ENCODE measurements around the gene NOS3.
A peak's percentile ranks its signal among the peaks of the same experiment; 100 is the strongest.

NOS3 gene

GRCh38 chr7:151006590-151007300 lies 15.9 kb downstream of the NOS3 start:
- H3K4me1 ChIP-seq (ENCODE audit: control extremely low read depth in 1 of 4, control insufficient read depth in 4 of 4, insufficient read depth in 4 of 4, low read length in 3 of 4), result peaks cover 0 to 23% (median 22%) of the 10 kb centered on the region in 4 experiments
- ChIA-PET POLR2A (no interaction called here), CTCF (interaction anchor here (0.7 to 10.5 kb wide), 12 partner anchors 9 to 108 kb away, joined by 3 to 101 read pairs (median 8); partner anchors contain the start of genes ATG9B and NOS3)
- WGBS (ENCODE audit: insufficient coverage), result 93% methylated on average over 23 of the region's 23 CpGs
- H3K9me3 ChIP-seq (ENCODE audit: control extremely low read depth in 1 of 5, control insufficient read depth in 4 of 5, insufficient read depth in 2 of 5, low read depth in 1 of 5, low read length in 4 of 5), result no peaks in the 10 kb centered on the region
- peaks cover 0 to 31% (median 4%) of the 10 kb centered on the region in 5 experiments for H3K27me3 ChIP-seq (replicated peaks in 2 of 5; ENCODE audit: control insufficient read depth in 4 of 5, insufficient read depth in 5 of 5, low read length in 4 of 5)
- H3K4me3 ChIP-seq (ENCODE audit: control insufficient read depth in 1 of 7, extremely low read depth in 1 of 7, insufficient read depth in 4 of 7, low read depth in 2 of 7, low read length in 6 of 7), result no peak overlapping the region
- no peaks in the 10 kb centered on the region for H3K36me3 ChIP-seq (ENCODE audit: control insufficient read depth in 4 of 4, insufficient read depth in 4 of 4, low read length in 3 of 4)
- no peak for DNase-seq
- H3K27ac ChIP-seq (ENCODE audit: insufficient read depth in 1 of 2, low read depth in 1 of 2, low read length in 2 of 2, poor library complexity in 1 of 2, severe bottlenecking in 2 of 2), result no peak overlapping the region

DNA sequence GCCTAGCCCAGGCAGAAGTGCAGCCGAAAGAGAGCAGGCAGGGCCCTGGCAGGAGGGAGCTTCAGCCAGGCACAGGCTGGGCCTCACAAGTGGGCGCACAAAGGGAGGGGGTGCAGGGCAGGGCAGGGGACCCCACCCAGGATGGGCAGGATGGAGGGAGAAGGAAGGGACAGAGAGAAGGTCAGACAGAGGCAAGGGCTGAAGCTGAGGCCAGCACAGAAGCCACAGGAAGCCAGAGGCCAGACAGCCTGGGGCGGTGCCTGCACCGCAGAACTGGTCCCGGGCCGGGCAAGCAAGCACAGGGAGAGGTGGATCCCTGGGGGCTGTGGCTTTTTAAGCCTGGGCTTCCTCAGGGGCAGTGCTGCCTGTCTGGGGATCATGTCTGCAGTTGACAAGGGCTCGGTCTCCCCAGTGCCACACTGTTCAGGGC lies 16.7 kb downstream of the NOS3 start:
- Histone ChIP-seq H3K36me3 (ENCODE audit: control insufficient read depth in 4 of 4, insufficient read depth in 4 of 4, low read length in 3 of 4) (no peaks in the 10 kb centered on the region), H3K27ac (ENCODE audit: insufficient read depth in 1 of 2, low read depth in 1 of 2, low read length in 2 of 2, poor library complexity in 1 of 2, severe bottlenecking in 2 of 2) (no peak overlapping the region), H3K9me3 (ENCODE audit: control extremely low read depth in 1 of 5, control insufficient read depth in 4 of 5, insufficient read depth in 2 of 5, low read depth in 1 of 5, low read length in 4 of 5) (no peaks in the 10 kb centered on the region), H3K27me3 (replicated peaks in 2 of 5; ENCODE audit: control insufficient read depth in 4 of 5, insufficient read depth in 5 of 5, low read length in 4 of 5) (peaks cover 0 to 33% (median 4%) of the 10 kb centered on the region in 5 experiments), H3K4me1 (ENCODE audit: control extremely low read depth in 1 of 4, control insufficient read depth in 4 of 4, insufficient read depth in 4 of 4, low read length in 3 of 4) (peaks cover 0 to 25% (median 22%) of the 10 kb centered on the region in 4 experiments), H3K4me3 (ENCODE audit: control insufficient read depth in 1 of 7, extremely low read depth in 1 of 7, insufficient read depth in 4 of 7, low read depth in 2 of 7, low read length in 6 of 7) (no peak overlapping the region)
- ChIA-PET CTCF (interaction anchor here (0.7 to 10.5 kb wide), 14 partner anchors 10 to 109 kb away, joined by 3 to 101 read pairs (median 6); partner anchors contain the start of genes ATG9B and NOS3), POLR2A (no interaction called here)
- 34% methylated on average over 6 of the region's 7 CpGs for WGBS (ENCODE audit: insufficient coverage)
- no peak for DNase-seq

DNA sequence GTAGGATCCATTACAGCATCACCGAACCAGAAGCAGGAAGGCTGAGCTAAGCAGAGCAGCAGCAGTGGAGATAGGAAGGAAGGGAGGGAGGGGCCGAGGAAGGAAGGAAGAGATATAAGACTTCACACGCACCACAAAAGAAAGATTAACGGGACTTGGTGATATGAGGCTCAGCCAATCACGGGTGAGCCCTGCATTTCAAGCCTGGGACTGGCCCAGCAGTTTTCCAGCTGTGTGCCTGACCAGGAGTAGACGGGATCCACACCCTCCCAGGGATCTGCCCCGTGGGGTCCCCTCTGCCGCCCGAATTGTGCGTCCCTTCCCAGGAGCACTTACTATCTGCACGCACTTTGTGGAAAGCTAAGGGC lies 17.3 kb downstream of the NOS3 start:
- WGBS (ENCODE audit: insufficient coverage), result 12% methylated on average over 5 of the region's 11 CpGs
- Histone ChIP-seq H3K4me3 (ENCODE audit: control insufficient read depth in 1 of 7, extremely low read depth in 1 of 7, insufficient read depth in 4 of 7, low read depth in 2 of 7, low read length in 6 of 7) (no peak overlapping the region), H3K36me3 (ENCODE audit: control insufficient read depth in 4 of 4, insufficient read depth in 4 of 4, low read length in 3 of 4) (no peaks in the 10 kb centered on the region), H3K27ac (ENCODE audit: insufficient read depth in 1 of 2, low read depth in 1 of 2, low read length in 2 of 2, poor library complexity in 1 of 2, severe bottlenecking in 2 of 2) (peak overlapping the region in 1 of 2 experiments; percentile 44), H3K9me3 (ENCODE audit: control extremely low read depth in 1 of 5, control insufficient read depth in 4 of 5, insufficient read depth in 2 of 5, low read depth in 1 of 5, low read length in 4 of 5) (no peaks in the 10 kb centered on the region), H3K4me1 (ENCODE audit: control extremely low read depth in 1 of 4, control insufficient read depth in 4 of 4, insufficient read depth in 4 of 4, low read length in 3 of 4) (peaks cover 0 to 31% (median 26%) of the 10 kb centered on the region in 4 experiments), H3K27me3 (replicated peaks in 2 of 5; ENCODE audit: control insufficient read depth in 4 of 5, insufficient read depth in 5 of 5, low read length in 4 of 5) (peaks cover 0 to 36% (median 4%) of the 10 kb centered on the region in 5 experiments)
- CTCF ChIA-PET, result interaction anchor here (1.2 to 10.5 kb wide), 13 partner anchors 10 to 110 kb away, joined by 3 to 101 read pairs (median 17); partner anchors contain the start of genes ATG9B and NOS3
- peak in 2 of 3 donors; percentile 31 to 36 for DNase-seq
- POLR2A ChIA-PET, result no interaction called here

DNA sequence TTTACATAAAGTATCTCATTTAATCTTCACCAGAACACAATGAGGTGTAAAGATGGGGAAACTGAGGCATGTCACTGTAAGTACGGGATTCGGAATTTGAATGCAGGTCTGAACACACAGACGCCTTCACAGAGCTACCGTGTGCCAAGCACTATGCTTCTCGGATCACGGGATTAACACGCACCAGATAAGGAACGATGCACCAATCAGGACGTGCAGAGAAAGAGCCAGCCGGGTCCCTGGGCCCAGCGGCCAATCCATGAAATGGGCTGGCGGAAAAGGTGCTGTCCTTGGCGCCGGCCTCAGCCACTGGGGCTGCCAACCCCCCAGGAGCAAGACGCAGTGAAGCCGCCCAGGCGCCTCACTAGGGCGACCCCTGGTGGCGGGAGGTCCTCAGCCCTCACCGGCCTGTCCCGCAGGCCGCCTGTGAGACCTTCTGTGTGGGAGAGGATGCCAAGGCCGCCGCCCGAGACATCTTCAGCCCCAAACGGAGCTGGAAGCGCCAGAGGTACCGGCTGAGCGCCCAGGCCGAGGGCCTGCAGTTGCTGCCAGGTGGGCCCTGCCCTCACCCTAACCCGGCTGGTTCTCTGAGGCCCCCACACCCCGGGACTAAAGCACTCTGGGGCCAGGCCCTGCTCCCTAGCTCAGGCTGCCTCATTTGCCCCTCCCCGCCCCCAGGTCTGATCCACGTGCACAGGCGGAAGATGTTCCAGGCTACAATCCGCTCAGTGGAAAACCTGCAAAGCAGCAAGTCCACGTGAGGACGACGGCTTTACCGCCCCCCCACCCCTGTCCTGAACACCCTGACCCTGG lies 17.9 kb downstream of the NOS3 start:
- Histone ChIP-seq H3K36me3 (ENCODE audit: control insufficient read depth in 4 of 4, insufficient read depth in 4 of 4, low read length in 3 of 4) (no peaks in the 10 kb centered on the region), H3K4me3 (ENCODE audit: control insufficient read depth in 1 of 7, extremely low read depth in 1 of 7, insufficient read depth in 4 of 7, low read depth in 2 of 7, low read length in 6 of 7) (peak overlapping the region in 2 of 7 experiments; percentile 3 to 14), H3K9me3 (ENCODE audit: control extremely low read depth in 1 of 5, control insufficient read depth in 4 of 5, insufficient read depth in 2 of 5, low read depth in 1 of 5, low read length in 4 of 5) (no peaks in the 10 kb centered on the region), H3K27me3 (replicated peaks in 2 of 5; ENCODE audit: control insufficient read depth in 4 of 5, insufficient read depth in 5 of 5, low read length in 4 of 5) (peaks cover 0 to 38% (median 4%) of the 10 kb centered on the region in 5 experiments), H3K27ac (ENCODE audit: insufficient read depth in 1 of 2, low read depth in 1 of 2, low read length in 2 of 2, poor library complexity in 1 of 2, severe bottlenecking in 2 of 2) (peak overlapping the region in 1 of 2 experiments; percentile 44), H3K4me1 (ENCODE audit: control extremely low read depth in 1 of 4, control insufficient read depth in 4 of 4, insufficient read depth in 4 of 4, low read length in 3 of 4) (peaks cover 0 to 36% (median 30%) of the 10 kb centered on the region in 4 experiments)
- DNase-seq, result peak in 2 of 3 donors; percentile 65 to 69
- CTCF ChIA-PET, result interaction anchor here (1.0 to 10.5 kb wide), 14 partner anchors 10 to 110 kb away, joined by 3 to 101 read pairs (median 12); partner anchors contain the start of genes ATG9B and NOS3
- POLR2A ChIA-PET, result no interaction called here
- WGBS (ENCODE audit: insufficient coverage), result 59% methylated on average over 35 of the region's 40 CpGs

DNA sequence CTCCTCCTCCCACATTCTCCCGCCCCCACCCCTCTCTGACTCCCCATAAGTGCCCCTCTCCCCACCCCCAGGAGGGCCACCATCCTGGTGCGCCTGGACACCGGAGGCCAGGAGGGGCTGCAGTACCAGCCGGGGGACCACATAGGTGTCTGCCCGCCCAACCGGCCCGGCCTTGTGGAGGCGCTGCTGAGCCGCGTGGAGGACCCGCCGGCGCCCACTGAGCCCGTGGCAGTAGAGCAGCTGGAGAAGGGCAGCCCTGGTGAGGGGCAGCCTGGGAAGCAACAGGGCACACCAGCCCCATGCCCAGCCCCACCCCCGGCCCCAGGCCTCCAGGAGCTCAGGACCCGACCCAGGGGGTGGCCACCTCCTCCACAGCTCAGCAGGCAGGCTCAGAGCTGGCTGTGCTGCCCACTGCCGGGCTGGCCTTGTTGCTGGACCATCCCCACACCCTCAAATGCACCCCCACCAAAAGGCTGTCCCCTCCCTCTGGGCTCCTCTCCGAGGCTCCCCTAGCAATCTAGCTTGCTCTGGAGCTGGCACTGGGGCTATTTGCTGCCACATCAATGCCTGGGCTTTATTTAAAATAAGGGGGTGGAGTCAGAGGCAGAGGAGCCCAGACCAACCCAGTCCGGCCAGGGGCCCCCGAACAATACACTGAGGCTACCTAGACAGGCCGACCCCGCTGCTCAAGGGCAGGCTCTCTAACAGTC lies 18.7 kb downstream of the NOS3 start:
- DNase-seq, result no peak
- ChIA-PET CTCF (interaction anchor here (1.0 to 10.5 kb wide), 10 partner anchors 9 to 560 kb away, joined by 3 to 101 read pairs (median 24); partner anchors contain the start of genes ABCB8, ATG9B and NOS3), POLR2A (interaction anchor here (0.8 to 1.3 kb wide), 3 partner anchors 15 to 94 kb away, joined by 3 to 4 read pairs (median 3); no protein-coding TSS in a partner anchor)
- Histone ChIP-seq H3K9me3 (ENCODE audit: control extremely low read depth in 1 of 5, control insufficient read depth in 4 of 5, insufficient read depth in 2 of 5, low read depth in 1 of 5, low read length in 4 of 5) (no peaks in the 10 kb centered on the region), H3K4me1 (ENCODE audit: control extremely low read depth in 1 of 4, control insufficient read depth in 4 of 4, insufficient read depth in 4 of 4, low read length in 3 of 4) (peaks cover 0 to 43% (median 38%) of the 10 kb centered on the region in 4 experiments), H3K27ac (ENCODE audit: insufficient read depth in 1 of 2, low read depth in 1 of 2, low read length in 2 of 2, poor library complexity in 1 of 2, severe bottlenecking in 2 of 2) (peak overlapping the region in 1 of 2 experiments; percentile 43), H3K4me3 (ENCODE audit: control insufficient read depth in 1 of 7, extremely low read depth in 1 of 7, insufficient read depth in 4 of 7, low read depth in 2 of 7, low read length in 6 of 7) (no peak overlapping the region), H3K27me3 (replicated peaks in 2 of 5; ENCODE audit: control insufficient read depth in 4 of 5, insufficient read depth in 5 of 5, low read length in 4 of 5) (peaks cover 0 to 42% (median 4%) of the 10 kb centered on the region in 5 experiments), H3K36me3 (ENCODE audit: control insufficient read depth in 4 of 4, insufficient read depth in 4 of 4, low read length in 3 of 4) (no peaks in the 10 kb centered on the region)
- WGBS (ENCODE audit: insufficient coverage), result 88% methylated on average over 21 of the region's 22 CpGs

GRCh38 chr7:151010037-151010306 lies 19.2 kb downstream of the NOS3 start:
- peak overlapping the region in 1 of 2 experiments; percentile 34 for H3K27ac ChIP-seq (ENCODE audit: insufficient read depth in 1 of 2, low read depth in 1 of 2, low read length in 2 of 2, poor library complexity in 1 of 2, severe bottlenecking in 2 of 2)
- H3K4me1 ChIP-seq (ENCODE audit: control extremely low read depth in 1 of 4, control insufficient read depth in 4 of 4, insufficient read depth in 4 of 4, low read length in 3 of 4), result peaks cover 0 to 47% (median 39%) of the 10 kb centered on the region in 4 experiments
- peaks cover 0 to 42% (median 4%) of the 10 kb centered on the region in 5 experiments for H3K27me3 ChIP-seq (replicated peaks in 2 of 5; ENCODE audit: control insufficient read depth in 4 of 5, insufficient read depth in 5 of 5, low read length in 4 of 5)
- WGBS (ENCODE audit: insufficient coverage), result 40% methylated on average over 4 of the region's 7 CpGs
- no peak for DNase-seq
- H3K36me3 ChIP-seq (ENCODE audit: control insufficient read depth in 4 of 4, insufficient read depth in 4 of 4, low read length in 3 of 4), result no peaks in the 10 kb centered on the region
- no peaks in the 10 kb centered on the region for H3K9me3 ChIP-seq (ENCODE audit: control extremely low read depth in 1 of 5, control insufficient read depth in 4 of 5, insufficient read depth in 2 of 5, low read depth in 1 of 5, low read length in 4 of 5)
- ChIA-PET CTCF (interaction anchor here (1.2 to 10.5 kb wide), 10 partner anchors 9 to 561 kb away, joined by 3 to 101 read pairs (median 24); partner anchors contain the start of genes ABCB8, ATG9B and NOS3), POLR2A (interaction anchor here (0.8 to 1.3 kb wide), 3 partner anchors 16 to 93 kb away, joined by 3 to 4 read pairs (median 3); no protein-coding TSS in a partner anchor)
- no peak overlapping the region for H3K4me3 ChIP-seq (ENCODE audit: control insufficient read depth in 1 of 7, extremely low read depth in 1 of 7, insufficient read depth in 4 of 7, low read depth in 2 of 7, low read length in 6 of 7)
